Activated B cell treated with CpG ODN at 0.5 μM for 24 hours (primary cell): ENCODE data around the gene CNOT10. TPM values are rescaled to one million over a fixed set of nuclear protein-coding genes. Genes with fewer than 3 reads are reported as not detected.

Experiments
- ATAC-seq: fragments of 200-7000 bp; cut with Tn5 transposase; one replicate; pipeline ENCODE4 v1.10.0; 2021; ENCODE audit warnings: low read depth, mild to moderate bottlenecking, moderate library complexity
- CTCF ChIA-PET: fragments of 350-600 bp; sonication (Branson Sonifier 250); formaldehyde crosslinking; loops from one replicate; lab custom pipeline; 2021; ENCODE audit warnings: antibody characterized with exemption; lab: Charles Lee
- POLR2A ChIA-PET: fragments of 350-600 bp; sonication (Branson Sonifier 250); formaldehyde crosslinking; loops from one replicate; lab custom pipeline; 2021; ENCODE audit warnings: antibody characterized with exemption; lab: Charles Lee
- DNase-seq: peaks from one replicate; pipeline ENCODE4 v3.0.0; 2022
- H3K27ac Mint-ChIP-seq: one replicate; pipeline ENCODE4 v1.8.0; 2020; ENCODE audit warnings: mixed read lengths
- H3K27me3 Mint-ChIP-seq: one replicate; pipeline ENCODE4 v1.8.0; 2021; ENCODE audit warnings: mixed read lengths
- H3K36me3 Mint-ChIP-seq: one replicate; pipeline ENCODE4 v1.8.0; 2021; ENCODE audit warnings: low read depth, mixed read lengths
- H3K4me1 Mint-ChIP-seq: one replicate; pipeline ENCODE4 v1.8.0; 2021; ENCODE audit warnings: mixed read lengths
- H3K4me3 Mint-ChIP-seq: one replicate; pipeline ENCODE4 v1.8.0; 2020; ENCODE audit warnings: mild to moderate bottlenecking, mixed read lengths
- H3K9me3 Mint-ChIP-seq: one replicate; pipeline ENCODE4 v1.8.0; 2020; ENCODE audit warnings: mixed read lengths
- intact Hi-C: fragments of 100-400 bp; cut with micrococcal nuclease; formaldehyde crosslinking; loops from one replicate; pipeline ENCODE4 v1.15.1; 2024
- total RNA-seq: library from RNA; stranded (reverse); gene quantifications from 2 replicates; pipeline ENCODE4 v1.2.3, GENCODE V29; 2022
- TF ChIP-seq, protein P1 (sequence below): fragments of 200-600 bp; IDR thresholded peaks from one replicate; pipeline ENCODE4 v1.8.0; 2022; ENCODE audit warnings: antibody characterized with exemption, mild to moderate bottlenecking

Gene CNOT10, protein sequence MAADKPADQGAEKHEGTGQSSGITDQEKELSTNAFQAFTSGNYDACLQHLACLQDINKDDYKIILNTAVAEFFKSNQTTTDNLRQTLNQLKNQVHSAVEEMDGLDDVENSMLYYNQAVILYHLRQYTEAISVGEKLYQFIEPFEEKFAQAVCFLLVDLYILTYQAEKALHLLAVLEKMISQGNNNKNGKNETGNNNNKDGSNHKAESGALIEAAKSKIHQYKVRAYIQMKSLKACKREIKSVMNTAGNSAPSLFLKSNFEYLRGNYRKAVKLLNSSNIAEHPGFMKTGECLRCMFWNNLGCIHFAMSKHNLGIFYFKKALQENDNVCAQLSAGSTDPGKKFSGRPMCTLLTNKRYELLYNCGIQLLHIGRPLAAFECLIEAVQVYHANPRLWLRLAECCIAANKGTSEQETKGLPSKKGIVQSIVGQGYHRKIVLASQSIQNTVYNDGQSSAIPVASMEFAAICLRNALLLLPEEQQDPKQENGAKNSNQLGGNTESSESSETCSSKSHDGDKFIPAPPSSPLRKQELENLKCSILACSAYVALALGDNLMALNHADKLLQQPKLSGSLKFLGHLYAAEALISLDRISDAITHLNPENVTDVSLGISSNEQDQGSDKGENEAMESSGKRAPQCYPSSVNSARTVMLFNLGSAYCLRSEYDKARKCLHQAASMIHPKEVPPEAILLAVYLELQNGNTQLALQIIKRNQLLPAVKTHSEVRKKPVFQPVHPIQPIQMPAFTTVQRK
- 48.0 and 55.5 TPM in 2 replicates for total RNA-seq

DNA sequence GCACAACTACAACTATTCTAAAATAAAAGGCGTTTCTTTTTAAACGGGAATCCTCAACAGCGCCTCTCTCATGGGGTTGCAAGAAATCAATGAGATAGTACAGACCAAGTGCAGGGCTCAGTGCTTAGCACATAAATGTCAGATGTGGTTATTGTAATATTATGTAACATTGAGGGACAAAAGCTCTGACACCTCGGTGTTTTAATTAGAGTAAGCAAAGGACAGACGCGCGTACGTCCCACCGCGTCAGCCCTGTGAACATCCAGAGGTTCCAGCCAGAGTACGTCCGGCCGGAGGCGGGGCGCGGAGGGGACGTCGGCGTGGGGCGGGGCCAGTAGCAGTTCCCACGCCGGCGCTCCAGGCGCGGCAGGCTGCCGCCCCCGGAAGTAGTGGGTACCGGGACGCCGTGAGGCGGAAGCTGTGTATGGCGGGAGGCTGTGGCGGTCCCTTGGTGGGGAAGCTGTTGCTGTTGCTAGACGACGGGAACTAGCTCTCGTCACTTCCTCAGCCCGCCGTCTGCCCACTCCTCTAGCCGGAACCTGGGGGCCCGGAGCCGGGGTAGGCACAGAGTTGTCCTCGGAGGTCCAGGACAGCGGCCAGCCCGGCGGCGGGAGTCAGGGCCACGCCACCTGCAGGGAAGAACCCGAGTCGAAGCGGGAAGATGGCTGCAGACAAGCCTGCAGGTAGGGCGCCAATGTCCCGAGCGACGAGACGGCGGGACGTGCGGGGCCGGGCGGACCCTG is at the start of gene CNOT10:
CNOT10 (plus strand) TSS at position 389 of the 743 bp plus-strand sequence; CDS start at position 662, 273 bp downstream.
- Mint-ChIP-seq H3K27ac (peak within 1 kb of the TSS; percentile 89), H3K36me3 (peaks cover 14% of the 10 kb centered on the region), H3K4me3 (peak within 1 kb of the TSS; percentile 93), H3K27me3 (no peaks in the 10 kb centered on the region), H3K4me1 (peaks cover 31% of the 10 kb centered on the region), H3K9me3 (no peaks in the 10 kb centered on the region)
- DNase-seq (peak; percentile 95), ATAC-seq (peak; percentile 95)
- POLR2A ChIA-PET, result interaction anchor here (0.5 to 1.5 kb wide), 10 partner anchors 9 to 1153 kb away, joined by 3 to 6 read pairs (median 4); partner anchors contain the start of genes CMTM6 and DYNC1LI1
- intact Hi-C loops, result loop anchor here (1.0 to 5.0 kb wide), 10 partner anchors 115 to 1153 kb away; partner anchors contain the start of genes CLASP2, CMTM6, CMTM8 and DYNC1LI1
- TF ChIP-seq, protein P1, sequence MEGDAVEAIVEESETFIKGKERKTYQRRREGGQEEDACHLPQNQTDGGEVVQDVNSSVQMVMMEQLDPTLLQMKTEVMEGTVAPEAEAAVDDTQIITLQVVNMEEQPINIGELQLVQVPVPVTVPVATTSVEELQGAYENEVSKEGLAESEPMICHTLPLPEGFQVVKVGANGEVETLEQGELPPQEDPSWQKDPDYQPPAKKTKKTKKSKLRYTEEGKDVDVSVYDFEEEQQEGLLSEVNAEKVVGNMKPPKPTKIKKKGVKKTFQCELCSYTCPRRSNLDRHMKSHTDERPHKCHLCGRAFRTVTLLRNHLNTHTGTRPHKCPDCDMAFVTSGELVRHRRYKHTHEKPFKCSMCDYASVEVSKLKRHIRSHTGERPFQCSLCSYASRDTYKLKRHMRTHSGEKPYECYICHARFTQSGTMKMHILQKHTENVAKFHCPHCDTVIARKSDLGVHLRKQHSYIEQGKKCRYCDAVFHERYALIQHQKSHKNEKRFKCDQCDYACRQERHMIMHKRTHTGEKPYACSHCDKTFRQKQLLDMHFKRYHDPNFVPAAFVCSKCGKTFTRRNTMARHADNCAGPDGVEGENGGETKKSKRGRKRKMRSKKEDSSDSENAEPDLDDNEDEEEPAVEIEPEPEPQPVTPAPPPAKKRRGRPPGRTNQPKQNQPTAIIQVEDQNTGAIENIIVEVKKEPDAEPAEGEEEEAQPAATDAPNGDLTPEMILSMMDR, result no peak
- CTCF ChIA-PET, result interaction anchor here (0.9 to 1.5 kb wide), 2 partner anchors 11 to 308 kb away, joined by 3 read pairs; no protein-coding TSS in a partner anchor

- CTCF ChIA-PET, result no interaction called here
These were observed 44.0 kb upstream of the CNOT10 start for GRCh38 chr3:32640939-32641338.

GRCh38 chr3:32641356-32641755 is 43.6 kb upstream of the CNOT10 start:
- CTCF ChIA-PET, result no interaction called here
- H3K36me3 Mint-ChIP-seq, result no peaks in the 10 kb centered on the region
- no peak for ATAC-seq
- no peaks in the 10 kb centered on the region for H3K9me3 Mint-ChIP-seq
- no peak overlapping the region for H3K27ac Mint-ChIP-seq
- no peak overlapping the region for H3K4me3 Mint-ChIP-seq
- intact Hi-C loops, result no loop called here
- no peaks in the 10 kb centered on the region for H3K4me1 Mint-ChIP-seq
- peaks cover 4% of the 10 kb centered on the region for H3K27me3 Mint-ChIP-seq
- POLR2A ChIA-PET, result no interaction called here
- TF ChIP-seq, protein P1, result no peak
- no peak for DNase-seq

More at GRCh38 chr3:32640939-32641338, 44.0 kb upstream of the CNOT10 start:
- H3K27me3 Mint-ChIP-seq, result peaks cover 4% of the 10 kb centered on the region
- no peak for ATAC-seq
- intact Hi-C loops, result no loop called here
- H3K27ac Mint-ChIP-seq, result no peak overlapping the region
- TF ChIP-seq, protein P1, result no peak
- H3K4me1 Mint-ChIP-seq, result no peaks in the 10 kb centered on the region
- H3K9me3 Mint-ChIP-seq, result no peaks in the 10 kb centered on the region
- H3K4me3 Mint-ChIP-seq, result no peak overlapping the region
- no peaks in the 10 kb centered on the region for H3K36me3 Mint-ChIP-seq
- no peak for DNase-seq
- POLR2A ChIA-PET, result no interaction called here

- no peak for ATAC-seq
- H3K9me3 Mint-ChIP-seq, result no peaks in the 10 kb centered on the region
- intact Hi-C loops, result no loop called here
- no peaks in the 10 kb centered on the region for H3K36me3 Mint-ChIP-seq
- H3K4me1 Mint-ChIP-seq, result no peaks in the 10 kb centered on the region
- CTCF ChIA-PET, result no interaction called here
- H3K4me3 Mint-ChIP-seq, result no peak overlapping the region
- H3K27me3 Mint-ChIP-seq, result peaks cover 4% of the 10 kb centered on the region
- TF ChIP-seq, protein P1, result no peak
- POLR2A ChIA-PET, result interaction anchor here (1.1 kb wide), 1 partner anchor 12 kb away, joined by 4 read pairs; no protein-coding TSS in a partner anchor
- DNase-seq, result no peak
- no peak overlapping the region for H3K27ac Mint-ChIP-seq
These were observed 41.6 kb upstream of the CNOT10 start for GRCh38 chr3:32643354-32643753.
